NB4 (cell line): ENCODE data around the gene FAM3B.

ENCODE experiments used
- CTCF ChIP-seq: IDR thresholded peaks from one replicate; pipeline ENCODE4 v1.5.1; 2012; ENCODE audit warnings: low read depth, low read length
- MAX ChIP-seq: IDR thresholded peaks from 2 replicates; pipeline ENCODE4 v1.6.1; 2011; ENCODE audit warnings: low read depth, low read length
- POLR2A ChIP-seq: IDR thresholded peaks from 2 replicates; pipeline ENCODE4 v1.6.1; 2011; ENCODE audit warnings: mild to moderate bottlenecking; ENCODE audit not compliant: insufficient read length; ENCODE audit errors: extremely low read depth

GRCh38 chr21:41373253-41373652 lies 56.7 kb downstream of the FAM3B start:
- TF ChIP-seq CTCF = no peak
- no peak for TF ChIP-seq POLR2A
- TF ChIP-seq MAX = no peak
